Measurements from ENCODE around the gene CALML3.

- TF ChIP-seq CTCF (IDR thresholded peaks at IDR 0.05; ENCODE audit: insufficient read depth, low read depth, low read length) (no peak), EZH2 (IDR thresholded peaks at IDR 0.05; ENCODE audit: insufficient read depth, low read length) (no peak)
These were observed 8.6 kb upstream of the CALML3 start for GRCh38 chr10:5515948-5516761.
